Measurements from ENCODE around the gene RNF5.

DNA sequence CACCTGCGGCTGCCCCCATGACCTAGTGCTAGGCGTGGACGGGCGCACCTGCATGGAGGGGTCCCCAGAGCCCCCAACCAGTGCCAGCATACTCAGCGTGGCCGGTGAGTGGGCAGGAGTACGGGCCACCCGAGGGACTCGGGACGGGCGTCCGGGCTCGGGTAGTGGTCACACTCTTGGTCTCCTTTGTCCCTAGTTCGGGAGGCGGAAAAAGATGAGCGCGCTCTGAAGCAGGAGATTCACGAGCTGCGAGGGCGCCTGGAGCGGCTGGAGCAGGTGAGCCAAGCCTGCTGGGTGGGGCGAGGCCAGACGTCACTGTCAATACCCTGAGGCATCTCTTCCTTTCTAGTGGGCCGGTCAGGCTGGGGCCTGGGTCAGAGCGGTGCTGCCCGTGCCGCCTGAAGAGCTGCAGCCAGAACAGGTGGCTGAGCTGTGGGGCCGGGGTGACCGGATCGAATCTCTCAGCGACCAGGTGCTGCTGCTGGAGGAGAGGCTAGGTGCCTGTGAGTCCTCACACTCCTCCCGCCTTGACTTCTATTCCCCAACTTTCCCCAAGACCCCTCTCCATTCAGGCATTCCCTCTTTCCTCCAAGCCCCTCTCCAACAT, 10.9 kb upstream of the RNF5 start:
- TF ChIP-seq POLR2A (IDR thresholded peaks at IDR 0.05) (no peak), CTCF (IDR thresholded peaks at IDR 0.05) (no peak), POLR2AphosphoS5 (IDR thresholded peaks at IDR 0.05) (no peak)

Measured in gastroesophageal sphincter (tissue), 3 donors.